ENCODE data around the gene LSM10.

The LSM10 gene

GRCh38 chr1:36382231-36382630, 15.5 kb downstream of the LSM10 start:
- no peak for DNase-seq

DNA sequence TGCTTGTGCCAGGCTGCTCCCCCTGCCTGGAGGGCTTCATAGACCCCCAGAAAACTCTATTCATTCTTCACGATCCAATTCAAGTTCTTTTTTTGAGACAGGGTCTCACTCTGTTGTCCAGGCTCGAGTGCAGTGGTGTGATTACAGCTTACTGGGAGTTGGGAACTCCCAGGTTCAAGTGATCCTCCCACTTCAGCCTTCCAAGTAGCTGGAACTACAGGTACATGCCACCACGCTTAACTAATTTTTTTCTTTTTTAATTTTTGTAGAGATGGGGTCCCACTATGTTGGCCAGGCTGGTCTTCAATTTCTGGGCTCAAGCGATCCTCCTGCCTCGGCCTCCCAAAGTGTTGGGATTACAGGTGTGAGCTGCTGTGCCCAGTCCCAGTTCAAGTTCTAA, 16.3 kb downstream of the LSM10 start:
- no peak for DNase-seq

GRCh38 chr1:36380782-36381181, 16.9 kb downstream of the LSM10 start:
- no peak for DNase-seq

GRCh38 chr1:36380143-36380619, 17.5 kb downstream of the LSM10 start:
- DNase-seq: no peak

DNA sequence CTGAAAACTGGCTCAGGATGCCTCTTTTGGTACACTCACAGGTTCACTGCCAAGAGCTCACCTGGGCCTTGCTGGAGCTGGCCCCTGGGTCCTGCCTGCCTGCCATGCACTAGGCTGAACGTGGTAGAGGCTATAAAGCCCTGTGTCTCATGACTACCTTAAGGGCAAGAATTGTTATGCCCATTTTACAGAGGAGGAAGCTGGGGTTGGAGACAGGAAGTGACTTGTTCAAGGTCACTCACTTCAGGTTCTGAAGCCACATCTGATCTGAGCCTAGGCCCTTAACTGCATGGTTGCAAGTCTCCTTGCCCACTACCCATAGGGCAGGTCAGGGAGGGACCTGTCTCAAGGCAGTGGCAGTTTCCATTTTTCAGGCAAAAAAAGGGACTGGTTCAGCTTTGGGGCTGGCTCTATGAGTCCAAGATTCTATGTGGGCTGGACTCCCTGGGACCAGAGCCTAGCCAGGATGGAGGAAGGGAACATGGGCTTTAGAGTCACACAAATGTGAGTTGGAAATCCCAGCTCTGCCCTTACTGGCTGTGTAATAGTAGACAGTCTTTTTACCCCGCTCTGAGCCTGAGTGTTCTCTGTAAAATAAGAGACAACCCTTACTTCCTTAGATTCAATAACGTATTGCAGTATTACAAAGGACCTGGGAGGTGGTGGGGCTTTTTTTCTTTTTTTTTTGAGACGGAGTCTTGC, 19.8 kb downstream of the LSM10 start:
- no peak for DNase-seq

DNA sequence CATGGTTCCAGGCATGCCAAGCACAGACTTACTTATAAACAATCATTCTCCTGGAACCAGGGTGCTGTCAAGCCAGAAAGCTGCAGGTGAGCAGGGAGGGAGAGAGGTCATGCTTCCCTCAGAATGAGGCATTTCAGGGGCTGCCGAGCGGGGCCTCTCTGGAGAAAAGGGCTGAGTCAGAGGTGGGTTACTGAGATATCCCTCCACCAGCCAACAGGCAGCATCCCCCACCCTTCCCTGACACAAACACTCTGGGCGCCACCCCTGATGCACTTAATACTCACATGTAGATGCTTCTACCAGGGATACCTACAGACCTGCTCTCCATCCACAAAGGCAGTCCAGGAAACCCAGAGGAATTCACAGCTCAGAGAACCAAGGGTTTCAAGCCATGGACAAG, 25.1 kb downstream of the LSM10 start:
- DNase-seq: peak; percentile 11

- peak; percentile 31 for DNase-seq
Observed at GRCh38 chr1:36369061-36369861, 28.4 kb downstream of the LSM10 start.

DNA sequence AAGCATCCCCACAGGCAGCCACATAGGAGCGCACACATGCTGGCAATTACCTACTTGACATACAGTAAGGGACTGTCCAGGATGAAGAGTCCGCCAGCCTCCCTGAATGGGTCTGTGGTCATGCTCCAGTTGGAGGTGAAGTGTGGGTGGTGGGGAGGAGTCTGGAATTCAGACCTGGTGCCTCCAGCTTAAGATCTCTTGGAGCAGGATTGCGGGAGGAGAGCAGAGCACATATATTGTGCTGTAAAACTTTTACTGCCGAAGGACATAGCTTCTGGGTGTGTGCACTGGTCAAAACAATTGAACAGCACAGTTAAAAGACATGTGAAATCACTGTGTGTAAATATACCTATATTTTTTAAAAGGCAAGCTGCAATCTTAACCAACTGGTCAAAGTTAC, 29.9 kb downstream of the LSM10 start:
- no peak for DNase-seq

- no peak for DNase-seq
Observed at GRCh38 chr1:36367066-36367465, 30.6 kb downstream of the LSM10 start.

DNA sequence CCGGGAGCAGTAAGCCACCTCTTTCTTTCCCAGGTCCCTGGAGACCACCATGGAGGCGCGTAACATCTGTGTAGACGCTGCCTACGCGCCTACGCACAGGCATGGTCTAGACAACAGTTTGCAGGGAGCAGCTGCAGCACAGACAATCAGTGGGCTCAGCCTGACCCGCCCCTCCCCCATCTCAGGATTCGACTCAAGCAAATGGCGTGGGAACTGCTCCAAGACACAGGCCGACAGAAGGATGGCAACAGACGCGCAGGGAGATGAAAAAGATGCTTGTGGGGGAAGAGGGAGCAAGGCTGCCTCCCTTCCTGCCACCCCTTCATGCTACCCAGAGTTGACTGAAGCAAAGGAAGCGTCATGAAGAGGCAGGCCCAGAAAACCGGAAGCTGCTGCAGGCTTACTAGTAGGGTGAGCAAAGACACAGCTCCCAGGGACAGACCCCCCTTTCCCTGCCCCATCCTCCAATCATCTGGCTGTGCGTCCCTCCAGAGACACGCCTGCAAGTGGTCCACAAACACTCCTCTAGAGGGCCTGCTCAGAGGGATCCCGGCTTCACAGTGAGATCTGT, 31.5 kb downstream of the LSM10 start:
- no peak for DNase-seq

DNA sequence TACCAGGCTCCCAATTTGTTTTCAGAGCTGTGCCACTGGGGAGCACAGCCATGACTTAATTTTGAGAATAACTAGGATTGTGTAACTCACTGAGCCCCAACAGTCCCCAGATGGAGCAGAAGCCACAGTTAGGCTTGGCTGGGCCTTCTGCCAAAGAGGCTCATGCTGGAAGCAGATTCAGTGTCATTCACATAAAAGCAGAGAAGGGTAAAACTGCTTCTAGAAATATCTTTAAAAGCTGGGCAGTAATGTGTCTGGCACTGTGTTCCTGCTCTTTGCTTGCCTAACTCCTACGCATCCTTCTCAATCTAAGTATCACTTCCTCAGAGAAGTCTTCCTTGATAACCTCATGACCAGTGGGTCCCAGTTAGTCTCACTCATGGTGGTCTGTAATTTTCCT, 32.3 kb downstream of the LSM10 start:
- DNase-seq: no peak

- DNase-seq: no peak
Observed at GRCh38 chr1:36359911-36360550, 37.7 kb downstream of the LSM10 start.

GRCh38 chr1:36359383-36359782, 38.3 kb downstream of the LSM10 start:
- DNase-seq: no peak

GRCh38 chr1:36358514-36359084, 39.1 kb downstream of the LSM10 start:
- no peak for DNase-seq

GRCh38 chr1:36355811-36356210, 41.9 kb downstream of the LSM10 start:
- DNase-seq: no peak

DNA sequence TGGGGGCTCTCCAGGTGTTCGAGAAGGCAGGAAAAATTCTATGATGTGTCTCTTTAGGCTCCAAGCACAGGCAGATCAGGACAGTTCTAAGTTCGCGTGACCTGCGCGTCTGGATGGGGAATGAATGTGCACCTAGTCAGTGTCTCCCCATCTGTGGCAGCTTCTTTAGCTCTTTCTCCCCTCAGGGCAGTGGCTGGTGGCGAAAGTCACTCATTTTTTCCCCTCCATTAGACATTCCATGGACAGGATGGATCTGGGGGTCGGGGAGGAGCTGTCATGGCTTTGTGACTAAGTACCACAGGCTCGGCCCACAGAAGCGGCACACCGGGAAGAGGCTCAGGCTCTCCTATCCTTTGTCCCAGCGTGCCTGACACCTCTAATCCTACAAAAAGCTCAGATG, 43.2 kb downstream of the LSM10 start:
- no peak for DNase-seq

DNA sequence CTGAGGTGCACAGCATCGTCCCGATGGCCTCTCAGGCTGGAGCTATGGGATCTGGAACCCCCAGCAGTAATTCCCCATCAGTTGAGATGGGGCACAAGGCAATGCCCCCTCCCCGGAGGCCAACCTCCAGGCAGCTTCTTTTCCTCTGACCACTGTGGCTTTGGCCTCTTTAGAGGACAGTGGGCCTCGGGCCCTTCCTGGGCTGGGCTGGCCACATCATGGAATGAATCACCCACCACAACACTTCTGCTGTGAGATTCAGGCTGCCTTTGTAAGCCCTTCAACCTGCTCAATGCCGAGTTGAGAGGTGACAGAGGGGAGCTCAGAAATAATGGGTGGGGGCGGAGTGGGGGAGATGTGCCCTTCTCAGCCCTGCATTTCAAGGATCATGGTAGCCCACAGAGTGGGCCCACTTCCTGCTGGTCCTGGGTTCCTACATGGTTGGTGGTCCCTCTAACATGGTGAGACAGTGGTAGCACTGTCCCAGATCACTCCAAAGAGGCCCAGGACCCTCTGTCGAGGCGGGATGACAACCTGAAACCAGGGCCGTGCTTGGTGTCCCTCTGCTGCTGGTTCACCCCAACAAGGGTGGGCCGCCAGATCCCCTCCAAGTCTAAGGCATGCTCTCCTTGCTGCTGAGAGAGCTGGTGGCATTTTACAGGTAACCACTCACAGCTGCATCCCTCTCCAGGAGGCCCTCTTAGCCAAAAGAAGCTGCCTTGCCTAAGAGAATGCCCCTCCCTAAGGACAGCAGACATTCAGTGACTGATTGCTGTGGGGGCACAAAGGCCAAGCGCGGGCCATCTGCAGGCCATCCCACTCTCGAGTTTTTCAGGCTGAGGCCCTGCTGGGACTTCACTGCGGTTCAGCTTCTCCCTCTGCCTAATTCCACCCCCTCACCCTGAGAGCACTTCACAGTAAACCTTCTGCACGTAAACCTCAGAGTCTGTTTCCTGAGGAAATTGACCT, 44.5 kb downstream of the LSM10 start:
- no peak for DNase-seq

DNA sequence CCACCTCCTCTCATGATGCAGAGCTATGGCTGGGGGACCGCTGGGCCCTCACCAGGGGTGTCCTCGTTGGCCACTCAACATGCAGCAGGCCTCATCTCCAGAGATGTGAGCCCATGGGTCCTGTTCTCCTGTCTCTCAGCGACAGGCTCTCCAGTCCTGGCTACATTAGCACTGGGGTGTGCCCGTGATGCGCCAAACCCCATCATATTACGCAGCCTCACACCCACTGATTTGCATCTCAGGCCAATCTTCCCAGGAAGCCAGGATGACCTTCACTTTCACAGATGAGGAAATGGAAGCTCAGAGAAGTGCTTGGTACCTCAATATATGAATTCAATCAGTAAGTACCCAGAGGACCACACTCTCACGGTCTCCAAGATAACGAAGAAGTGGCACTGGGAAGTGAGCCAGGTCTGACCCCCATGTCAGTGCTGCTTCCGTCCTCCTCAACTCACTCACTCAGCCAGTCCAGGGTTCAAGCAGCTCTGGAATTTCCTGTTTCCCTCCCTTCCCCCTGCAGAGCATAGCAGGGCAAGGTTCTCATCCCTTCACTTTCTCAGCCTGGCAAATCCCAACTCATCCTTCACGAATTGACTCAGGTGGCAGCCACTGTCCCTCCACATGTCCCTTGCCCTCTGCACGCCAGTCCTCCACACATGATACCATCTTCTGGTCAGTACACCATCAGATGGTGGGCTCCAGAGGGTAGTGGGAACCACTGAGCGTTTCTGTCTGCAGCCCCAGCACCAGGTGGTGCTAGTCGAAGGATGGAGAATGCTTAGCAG, 45.4 kb downstream of the LSM10 start:
- no peak for DNase-seq

- no peak for DNase-seq
Observed at GRCh38 chr1:36351227-36351977, 46.3 kb downstream of the LSM10 start.

- peak; percentile 17 for DNase-seq
Observed at GRCh38 chr1:36350659-36351226, 47.0 kb downstream of the LSM10 start.

Measured in GDM1 (cell line).